ENCODE data around the gene OR14C36. TPM values are rescaled to one million over a fixed set of nuclear protein-coding genes. Genes with fewer than 3 reads are reported as not detected.

OR14C36 gene, protein sequence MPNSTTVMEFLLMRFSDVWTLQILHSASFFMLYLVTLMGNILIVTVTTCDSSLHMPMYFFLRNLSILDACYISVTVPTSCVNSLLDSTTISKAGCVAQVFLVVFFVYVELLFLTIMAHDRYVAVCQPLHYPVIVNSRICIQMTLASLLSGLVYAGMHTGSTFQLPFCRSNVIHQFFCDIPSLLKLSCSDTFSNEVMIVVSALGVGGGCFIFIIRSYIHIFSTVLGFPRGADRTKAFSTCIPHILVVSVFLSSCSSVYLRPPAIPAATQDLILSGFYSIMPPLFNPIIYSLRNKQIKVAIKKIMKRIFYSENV
- total RNA-seq (2022; extraction: Qiagen RNA extraction; ENCODE audit: low read depth), result not detected in 5 replicates

DNA sequence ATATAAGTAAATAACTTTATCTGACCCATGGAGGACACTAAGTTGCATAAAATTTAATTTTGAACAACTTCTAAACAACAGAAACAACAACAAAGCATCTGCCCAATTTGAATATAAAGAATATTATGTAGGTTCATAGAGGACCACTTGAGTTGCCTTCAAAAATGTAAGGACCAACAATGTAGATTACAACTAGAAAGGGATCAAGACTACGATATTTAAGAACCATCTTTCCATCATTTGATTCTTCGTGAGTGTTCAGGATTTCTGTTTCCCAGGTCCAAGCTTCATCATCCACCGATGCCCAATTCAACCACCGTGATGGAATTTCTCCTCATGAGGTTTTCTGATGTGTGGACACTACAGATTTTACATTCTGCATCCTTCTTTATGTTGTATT lies at the start of gene OR14C36:
OR14C36 (plus strand) TSS at position 301 of the 400 bp plus-strand sequence; CDS start at position 301, 0 bp downstream.

DNA sequence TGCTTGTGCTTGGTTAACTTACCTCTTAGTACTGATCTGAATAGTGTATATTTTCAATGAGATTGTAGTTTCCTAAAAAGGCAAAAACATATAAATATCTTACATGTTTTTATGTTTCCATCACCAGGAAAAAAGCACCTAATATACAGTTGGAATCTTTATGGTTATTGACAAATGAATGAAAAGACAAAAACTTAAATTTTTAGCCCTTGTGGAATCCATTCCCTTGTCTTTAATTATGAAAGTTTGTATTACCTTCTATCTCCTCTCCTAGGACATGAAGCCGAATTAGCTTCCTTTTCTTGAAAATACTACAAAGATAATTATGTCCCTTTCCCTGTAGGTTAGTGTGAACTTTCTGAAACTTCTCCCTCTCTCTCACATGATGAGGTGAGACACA lies 45.3 kb upstream of the OR14C36 start, which contains the start of gene OR2T12:
OR2T12 (minus strand) TSS at position 101 of the 400 bp plus-strand sequence. CDS start 7,846 bp downstream, outside the sequence.

DNA sequence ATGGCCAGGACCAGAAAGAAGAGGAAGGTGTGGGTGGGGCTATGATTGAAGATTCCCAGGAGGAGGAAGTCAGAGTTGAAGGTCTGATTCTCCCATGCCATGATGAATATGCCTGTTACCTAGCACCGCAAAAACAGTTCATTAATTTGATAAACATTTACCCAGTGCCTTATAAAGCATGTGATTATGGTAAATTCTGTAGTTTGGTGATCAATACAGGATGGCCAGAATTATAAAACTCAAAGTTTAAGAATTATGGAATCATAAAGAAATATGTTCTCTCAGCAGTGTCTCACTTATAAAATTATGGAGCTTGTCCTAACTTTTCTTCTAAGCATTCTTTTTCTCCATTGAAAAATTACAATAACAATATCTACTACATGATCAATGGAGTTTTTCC lies 24.1 kb upstream of the OR14C36 start, which contains the start of gene OR2M7:
OR2M7 (minus strand) TSS at position 101 of the 400 bp plus-strand sequence; CDS start at position 101, 0 bp downstream.

DNA sequence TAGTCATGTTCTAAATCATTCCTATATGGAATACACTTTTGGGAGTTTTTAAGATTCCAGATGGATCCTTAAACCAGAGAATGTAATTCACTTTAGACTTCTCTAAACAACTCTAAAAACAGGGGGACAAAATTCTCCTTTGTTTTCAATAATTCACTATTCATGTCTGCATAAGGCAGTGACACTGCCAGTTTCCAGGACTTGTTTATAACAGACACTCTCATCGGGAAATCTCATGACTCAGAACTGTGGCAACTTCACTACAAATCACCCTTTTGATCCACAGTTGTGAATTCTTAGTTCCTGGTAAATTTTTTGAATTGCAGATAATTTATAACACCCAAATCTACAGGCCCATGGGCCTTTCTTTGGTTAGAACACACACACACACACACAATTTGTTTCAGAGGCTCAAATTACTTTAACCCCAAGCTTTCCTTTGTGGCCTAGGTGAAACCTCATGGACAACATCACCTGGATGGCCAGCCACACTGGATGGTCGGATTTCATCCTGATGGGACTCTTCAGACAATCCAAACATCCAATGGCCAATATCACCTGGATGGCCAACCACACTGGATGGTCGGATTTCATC lies 12.6 kb downstream of the OR14C36 start, which contains the start of gene OR2T4:
OR2T4 (plus strand) TSS at position 545 of the 595 bp plus-strand sequence; CDS start at position 545, 0 bp downstream.

DNA sequence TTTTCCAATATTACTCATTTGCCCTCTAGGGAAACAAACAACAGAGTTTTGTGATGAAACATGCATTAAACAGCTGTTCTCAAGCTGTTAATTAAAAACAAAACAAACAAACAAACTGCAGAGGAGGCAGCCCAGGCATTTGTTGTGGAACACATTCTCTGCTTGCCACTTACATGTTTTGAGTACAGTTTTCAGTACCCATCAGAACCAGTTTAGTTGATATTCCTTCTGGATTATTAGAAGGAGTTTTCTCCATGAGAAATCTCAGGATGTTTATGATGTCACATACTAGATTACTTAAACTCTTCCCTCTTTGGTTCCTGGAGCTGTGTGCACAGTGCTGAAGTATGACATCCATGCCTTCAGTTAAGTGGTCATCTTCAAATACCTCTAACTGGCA lies 26.9 kb downstream of the OR14C36 start, which contains the start of gene OR2T6:
OR2T6 (plus strand) TSS at position 301 of the 400 bp plus-strand sequence. CDS start 11,863 bp downstream, outside the sequence.

Other genes with a start within 250 kb of the OR14C36 start
- not detected in 5 replicates for gene OR2M5, start 203.6 kb upstream of the OR14C36 start, total RNA-seq (2022; extraction: Qiagen RNA extraction; ENCODE audit: low read depth)
- gene OR2M2, start 174.0 kb upstream of the OR14C36 start, total RNA-seq (2022; extraction: Qiagen RNA extraction; ENCODE audit: low read depth), result not detected in 5 replicates
- gene OR2M3, start 151.5 kb upstream of the OR14C36 start, total RNA-seq (2022; extraction: Qiagen RNA extraction; ENCODE audit: low read depth), result not detected in 5 replicates
- not detected in 5 replicates for gene OR2M4, start 117.4 kb upstream of the OR14C36 start, total RNA-seq (2022; extraction: Qiagen RNA extraction; ENCODE audit: low read depth)
- not detected in 5 replicates for gene OR2T33, start 70.8 kb upstream of the OR14C36 start, total RNA-seq (2022; extraction: Qiagen RNA extraction; ENCODE audit: low read depth)
- not detected in 5 replicates for gene OR2T12, start 45.4 kb upstream of the OR14C36 start, total RNA-seq (2022; extraction: Qiagen RNA extraction; ENCODE audit: low read depth)
- not detected in 5 replicates for gene OR2M7, start 24.2 kb upstream of the OR14C36 start, total RNA-seq (2022; extraction: Qiagen RNA extraction; ENCODE audit: low read depth)
- gene OR2T4, start 12.9 kb downstream of the OR14C36 start, total RNA-seq (2022; extraction: Qiagen RNA extraction; ENCODE audit: low read depth), result not detected in 5 replicates
- gene OR2T6, start 27.0 kb downstream of the OR14C36 start, total RNA-seq (2022; extraction: Qiagen RNA extraction; ENCODE audit: low read depth), result not detected in 5 replicates
- not detected in 5 replicates for gene OR2T1, start 54.3 kb downstream of the OR14C36 start, total RNA-seq (2022; extraction: Qiagen RNA extraction; ENCODE audit: low read depth)
- not detected in 5 replicates for gene OR2T2, start 96.9 kb downstream of the OR14C36 start, total RNA-seq (2022; extraction: Qiagen RNA extraction; ENCODE audit: low read depth)
- not detected in 5 replicates for gene OR2T3, start 124.6 kb downstream of the OR14C36 start, total RNA-seq (2022; extraction: Qiagen RNA extraction; ENCODE audit: low read depth)
- not detected in 5 replicates for gene OR2T5, start 139.8 kb downstream of the OR14C36 start, total RNA-seq (2022; extraction: Qiagen RNA extraction; ENCODE audit: low read depth)
- not detected in 5 replicates for gene OR2G6, start 159.3 kb downstream of the OR14C36 start, total RNA-seq (2022; extraction: Qiagen RNA extraction; ENCODE audit: low read depth)
- not detected in 5 replicates for gene OR2T29, start 214.0 kb downstream of the OR14C36 start, total RNA-seq (2022; extraction: Qiagen RNA extraction; ENCODE audit: low read depth)
- not detected in 5 replicates for gene OR2T34, start 226.0 kb downstream of the OR14C36 start, total RNA-seq (2022; extraction: Qiagen RNA extraction; ENCODE audit: low read depth)
- gene OR2T10, start 248.9 kb downstream of the OR14C36 start, total RNA-seq (2022; extraction: Qiagen RNA extraction; ENCODE audit: low read depth), result not detected in 5 replicates